A673 (cell line): ENCODE results near the gene WDR49. TPM values are rescaled to one million over a fixed set of nuclear protein-coding genes. Genes with fewer than 3 reads are reported as not detected.

ENCODE experiments used
- BruUV-seq: library from RNA; stranded (reverse); fragments of 400-500 nt; replicated peaks from 2 replicates; lab custom pipeline; 2021; lab: Mats Ljungman, UMichigan
- CTCF ChIA-PET: fragments of 300-600 bp; sonication (Branson Sonifier 250); formaldehyde crosslinking; loops from one replicate; lab custom pipeline; 2022; ENCODE audit warnings: antibody characterized with exemption; lab: Charles Lee
- POLR2A ChIA-PET: fragments of 300-600 bp; sonication (Branson Sonifier 250); formaldehyde crosslinking; loops from one replicate; lab custom pipeline; 2022; ENCODE audit warnings: antibody characterized with exemption; ENCODE audit not compliant: low non-redundant PET; lab: Charles Lee
- DNase-seq: peaks from one replicate; pipeline ENCODE4 v3.0.0-alpha.2; 2015; ENCODE audit warnings: low spot score
- H3K27ac ChIP-seq: fragments of 200-600 bp; sonication (generic); 2 replicates; pipeline ENCODE4 v1.5.1; 2016; ENCODE audit warnings: mixed run types, low read depth, mild to moderate bottlenecking, mixed read lengths, antibody characterized with exemption, low read length; ENCODE audit not compliant: poor library complexity, severe bottlenecking
- H3K27me3 ChIP-seq: fragments of 200-600 bp; sonication (generic); replicated peaks from 2 replicates; pipeline ENCODE4 v1.6.1; 2017; ENCODE audit warnings: mixed run types, low read depth, mild to moderate bottlenecking, mixed read lengths, antibody characterized with exemption, low read length; ENCODE audit not compliant: insufficient read depth, poor library complexity
- H3K36me3 ChIP-seq: fragments of 200-600 bp; sonication (generic); 2 replicates; pipeline ENCODE4 v1.6.1; 2016; ENCODE audit warnings: mixed run types, mild to moderate bottlenecking, mixed read lengths, antibody characterized with exemption, low read length; ENCODE audit not compliant: insufficient read depth, poor library complexity, severe bottlenecking
- H3K4me1 ChIP-seq: fragments of 200-600 bp; sonication (generic); 2 replicates; pipeline ENCODE4 v1.6.1; 2017; ENCODE audit warnings: mixed run types, mild to moderate bottlenecking, mixed read lengths, antibody characterized with exemption, low read length; ENCODE audit not compliant: insufficient read depth, poor library complexity, severe bottlenecking
- H3K4me3 ChIP-seq: fragments of 200-600 bp; sonication (generic); 2 replicates; pipeline ENCODE4 v1.5.1; 2016; ENCODE audit warnings: low read depth, mixed run types, mild to moderate bottlenecking, mixed read lengths, low read length; ENCODE audit not compliant: poor library complexity, severe bottlenecking
- H3K9me3 ChIP-seq: fragments of 200-600 bp; sonication (generic); 2 replicates; pipeline ENCODE4 v1.6.1; 2016; ENCODE audit warnings: mixed run types, low read depth, mild to moderate bottlenecking, mixed read lengths, antibody characterized with exemption, low read length; ENCODE audit not compliant: poor library complexity, severe bottlenecking
- EZH2 ChIP-seq: fragments of 200-600 bp; sonication (generic); IDR thresholded peaks from 2 replicates; pipeline ENCODE4 v1.6.1; 2017; ENCODE audit warnings: borderline replicate concordance, low read depth, mild to moderate bottlenecking, mixed read lengths, antibody characterized with exemption, low read length; ENCODE audit not compliant: poor library complexity, severe bottlenecking
- intact Hi-C: fragments of 100-400 bp; cut with micrococcal nuclease; formaldehyde crosslinking; loops from one replicate; pipeline ENCODE4 v1.10.0; 2022; ENCODE audit not compliant: unreplicated experiment
- total RNA-seq: library from RNA; stranded (reverse); gene quantifications from 2 replicates; pipeline ENCODE4 v1.2.3, GENCODE V29; 2021
- TF ChIP-seq, protein P1 (sequence below): fragments of 300-800, 200-600 bp; sonication (generic); conservative IDR thresholded peaks from 2 replicates; pipeline ENCODE4 v1.5.1; 2017; ENCODE audit warnings: low read depth, mild to moderate bottlenecking, antibody characterized with exemption, low read length, moderate library complexity, mixed read lengths

Gene WDR49
- total RNA-seq, 1 experiment from 2014 or later: not detected

DNA sequence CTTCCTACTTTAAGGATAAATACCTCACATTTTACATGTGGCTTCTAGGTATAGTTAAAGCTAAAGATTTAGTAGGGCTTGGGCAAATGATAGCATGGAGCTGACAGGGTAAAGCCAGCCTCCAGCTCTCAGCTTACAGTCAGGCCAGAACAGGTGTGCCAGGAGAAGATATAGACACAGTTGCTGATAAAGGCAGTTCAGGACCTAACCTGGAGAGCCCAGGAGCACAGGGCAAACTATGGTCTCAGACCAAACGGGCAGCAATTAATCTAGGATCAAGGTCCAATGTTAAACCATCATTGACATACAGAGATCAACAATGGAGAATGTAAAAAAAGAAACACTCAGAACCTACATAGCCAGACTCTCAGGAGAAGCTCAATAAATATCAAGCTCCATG is 4.0 kb downstream of the WDR49 start:
- TF ChIP-seq EZH2: no peak
- TF ChIP-seq, protein P1, sequence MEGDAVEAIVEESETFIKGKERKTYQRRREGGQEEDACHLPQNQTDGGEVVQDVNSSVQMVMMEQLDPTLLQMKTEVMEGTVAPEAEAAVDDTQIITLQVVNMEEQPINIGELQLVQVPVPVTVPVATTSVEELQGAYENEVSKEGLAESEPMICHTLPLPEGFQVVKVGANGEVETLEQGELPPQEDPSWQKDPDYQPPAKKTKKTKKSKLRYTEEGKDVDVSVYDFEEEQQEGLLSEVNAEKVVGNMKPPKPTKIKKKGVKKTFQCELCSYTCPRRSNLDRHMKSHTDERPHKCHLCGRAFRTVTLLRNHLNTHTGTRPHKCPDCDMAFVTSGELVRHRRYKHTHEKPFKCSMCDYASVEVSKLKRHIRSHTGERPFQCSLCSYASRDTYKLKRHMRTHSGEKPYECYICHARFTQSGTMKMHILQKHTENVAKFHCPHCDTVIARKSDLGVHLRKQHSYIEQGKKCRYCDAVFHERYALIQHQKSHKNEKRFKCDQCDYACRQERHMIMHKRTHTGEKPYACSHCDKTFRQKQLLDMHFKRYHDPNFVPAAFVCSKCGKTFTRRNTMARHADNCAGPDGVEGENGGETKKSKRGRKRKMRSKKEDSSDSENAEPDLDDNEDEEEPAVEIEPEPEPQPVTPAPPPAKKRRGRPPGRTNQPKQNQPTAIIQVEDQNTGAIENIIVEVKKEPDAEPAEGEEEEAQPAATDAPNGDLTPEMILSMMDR: no peak
- POLR2A ChIA-PET: no interaction called here
- no peak overlapping the region for H3K27ac ChIP-seq
- no peak for DNase-seq
- H3K36me3 ChIP-seq: no peaks in the 10 kb centered on the region
- BruUV-seq: no TSS peak
- intact Hi-C loops: no loop called here
- H3K4me1 ChIP-seq: peaks cover 11% of the 10 kb centered on the region
- no peaks in the 10 kb centered on the region for H3K9me3 ChIP-seq
- no peak overlapping the region for H3K4me3 ChIP-seq
- no peaks in the 10 kb centered on the region for H3K27me3 ChIP-seq
- CTCF ChIA-PET: no interaction called here

DNA sequence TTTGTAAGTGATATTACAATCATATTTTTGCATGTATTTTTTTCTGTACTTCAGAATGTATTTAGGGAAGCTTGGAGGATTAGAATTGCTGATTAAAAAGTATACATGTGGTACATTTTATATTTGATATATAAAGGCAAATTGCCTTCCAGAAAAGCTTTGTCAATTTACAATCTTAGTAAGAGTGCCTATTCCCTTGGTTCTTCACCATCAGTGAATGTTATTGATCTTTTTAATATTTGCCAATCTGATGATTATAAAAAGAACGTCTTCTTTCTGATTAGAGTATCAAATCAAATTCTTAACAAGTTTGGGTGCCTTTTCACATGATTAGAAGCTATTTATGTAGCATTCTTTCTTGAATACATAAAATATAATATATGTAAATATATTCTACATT is 9.1 kb downstream of the WDR49 start:
- H3K36me3 ChIP-seq: no peaks in the 10 kb centered on the region
- POLR2A ChIA-PET: no interaction called here
- TF ChIP-seq EZH2: no peak
- TF ChIP-seq, protein P1: no peak
- peaks cover 9% of the 10 kb centered on the region for H3K27me3 ChIP-seq
- no TSS peak for BruUV-seq
- H3K27ac ChIP-seq: no peak overlapping the region
- H3K9me3 ChIP-seq: no peaks in the 10 kb centered on the region
- intact Hi-C loops: no loop called here
- H3K4me1 ChIP-seq: no peaks in the 10 kb centered on the region
- no peak for DNase-seq
- CTCF ChIA-PET: no interaction called here
- H3K4me3 ChIP-seq: no peak overlapping the region

DNA sequence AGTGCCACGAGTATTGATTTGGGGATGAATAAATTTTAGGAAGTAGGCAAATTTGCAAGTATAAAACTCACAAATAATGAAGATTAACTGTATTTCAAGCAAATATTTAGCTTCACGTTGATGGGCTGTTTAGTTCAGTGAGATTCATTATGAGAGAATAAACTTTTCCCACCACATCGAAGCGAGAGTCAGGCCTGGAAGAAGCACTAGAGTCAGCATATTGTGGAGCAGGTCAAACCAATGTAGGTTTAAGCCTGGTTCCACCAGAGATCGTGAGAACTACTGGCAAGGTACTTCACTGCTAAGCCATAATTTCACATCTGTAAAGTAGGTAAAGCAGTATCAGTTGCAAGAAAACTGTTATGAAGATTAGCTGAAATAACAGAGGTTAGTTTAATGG is 22.3 kb downstream of the WDR49 start:
- no peak overlapping the region for H3K4me3 ChIP-seq
- TF ChIP-seq, protein P1: no peak
- TF ChIP-seq EZH2: no peak
- H3K9me3 ChIP-seq: no peaks in the 10 kb centered on the region
- H3K4me1 ChIP-seq: no peaks in the 10 kb centered on the region
- DNase-seq: no peak
- CTCF ChIA-PET: no interaction called here
- no peak overlapping the region for H3K27ac ChIP-seq
- no TSS peak for BruUV-seq
- POLR2A ChIA-PET: interaction anchor here (0.8 kb wide), 1 partner anchor 305 kb away, joined by 3 read pairs; no protein-coding TSS in a partner anchor
- H3K27me3 ChIP-seq: no peaks in the 10 kb centered on the region
- no peaks in the 10 kb centered on the region for H3K36me3 ChIP-seq
- intact Hi-C loops: no loop called here
